ENCODE results near the gene ENTPD8. TPM values are rescaled to one million over a fixed set of nuclear protein-coding genes. Genes with fewer than 3 reads are reported as not detected.

Gene ENTPD8
- total and polyA plus RNA-seq, 2 of the 13 experiments (the other 11 are each of a cell fraction or from before 2014, with no cell fraction given) = 0.26 to 0.44 TPM

GRCh38 chr9:137462986-137463930 lies 22.1 kb upstream of the ENTPD8 start (continued):
- TF ChIP-seq ATF7 (IDR thresholded peaks at IDR 0.05) = no peak
- peak; percentile 70; the same call in 1 of the 2 replicates for TF ChIP-seq ATF7 (CRISPR knock-in tag; IDR thresholded peaks at IDR 0.05)
- TF ChIP-seq MIER2 (CRISPR knock-in tag; IDR thresholded peaks at IDR 0.05) = no peak
- TF ChIP-seq ZNF569 (CRISPR knock-in tag; IDR thresholded peaks at IDR 0.05; ENCODE audit: borderline replicate concordance) = no peak; the same call in 1 of the 2 replicates
- 0 out of 2 replicates have a peak, but pooled peaks have one; percentile 6 for TF ChIP-seq ZNF629 (CRISPR knock-in tag; conservative IDR thresholded peaks at IDR 0.05)
- TF ChIP-seq HMGA1 (CRISPR knock-in tag; conservative IDR thresholded peaks at IDR 0.05) = no peak
- TF ChIP-seq THAP9 (CRISPR knock-in tag; IDR thresholded peaks at IDR 0.05; ENCODE audit: borderline replicate concordance) = peak; percentile 34; the same call in 1 of the 2 replicates
- TF ChIP-seq, protein P1, sequence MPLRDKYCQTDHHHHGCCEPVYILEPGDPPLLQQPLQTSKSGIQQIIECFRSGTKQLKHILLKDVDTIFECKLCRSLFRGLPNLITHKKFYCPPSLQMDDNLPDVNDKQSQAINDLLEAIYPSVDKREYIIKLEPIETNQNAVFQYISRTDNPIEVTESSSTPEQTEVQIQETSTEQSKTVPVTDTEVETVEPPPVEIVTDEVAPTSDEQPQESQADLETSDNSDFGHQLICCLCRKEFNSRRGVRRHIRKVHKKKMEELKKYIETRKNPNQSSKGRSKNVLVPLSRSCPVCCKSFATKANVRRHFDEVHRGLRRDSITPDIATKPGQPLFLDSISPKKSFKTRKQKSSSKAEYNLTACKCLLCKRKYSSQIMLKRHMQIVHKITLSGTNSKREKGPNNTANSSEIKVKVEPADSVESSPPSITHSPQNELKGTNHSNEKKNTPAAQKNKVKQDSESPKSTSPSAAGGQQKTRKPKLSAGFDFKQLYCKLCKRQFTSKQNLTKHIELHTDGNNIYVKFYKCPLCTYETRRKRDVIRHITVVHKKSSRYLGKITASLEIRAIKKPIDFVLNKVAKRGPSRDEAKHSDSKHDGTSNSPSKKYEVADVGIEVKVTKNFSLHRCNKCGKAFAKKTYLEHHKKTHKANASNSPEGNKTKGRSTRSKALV (CRISPR knock-in tag; IDR thresholded peaks at IDR 0.05) = 0 out of 2 replicates have a peak, but pooled peaks have one; percentile 24
- no peak for TF ChIP-seq JUNB (CRISPR knock-in tag; IDR thresholded peaks at IDR 0.05; ENCODE audit: borderline replicate concordance)
- no peak for TF ChIP-seq ZBTB43 (CRISPR knock-in tag; conservative IDR thresholded peaks at IDR 0.05)
- no peak for TF ChIP-seq STAT5B (CRISPR knock-in tag; IDR thresholded peaks at IDR 0.05)
- no peak for TF ChIP-seq REL (CRISPR knock-in tag; conservative IDR thresholded peaks at IDR 0.05)
- TF ChIP-seq NAIF1 (CRISPR knock-in tag; IDR thresholded peaks at IDR 0.05; ENCODE audit: borderline replicate concordance) = no peak
- TF ChIP-seq FOXK2 (IDR thresholded peaks at IDR 0.05) = no peak
- TF ChIP-seq HOXD1 (CRISPR knock-in tag; IDR thresholded peaks at IDR 0.05) = no peak
- peak; percentile 64; the same call in 1 of the 2 replicates for TF ChIP-seq MTA1 (CRISPR knock-in tag; IDR thresholded peaks at IDR 0.05; ENCODE audit: borderline replicate concordance)
- TF ChIP-seq ZNF883 (CRISPR knock-in tag; IDR thresholded peaks at IDR 0.05; ENCODE audit: not compliant biosample characterization) = peak; percentile 61
- TF ChIP-seq SATB2 (CRISPR knock-in tag; IDR thresholded peaks at IDR 0.05) = no peak
- TF ChIP-seq ZNF546 (CRISPR knock-in tag; conservative IDR thresholded peaks at IDR 0.05) = 0 out of 2 replicates have a peak, but pooled peaks have one; percentile 23
- no peak for TF ChIP-seq E2F1 (CRISPR knock-in tag; IDR thresholded peaks at IDR 0.05)
